ENCODE results near the gene SEC14L3.
"Not testable (repeated sequence)": the region's sequence is repeated elsewhere in the genome, so short reads cannot be mapped to it uniquely, and the experiment has no call there.

The SEC14L3 gene

GRCh38 chr22:30474121-30474520, 2.3 kb upstream of the SEC14L3 start:
- H3K27ac ChIP-seq: no peak overlapping the region
- DNase-seq (ENCODE audit: low spot score): no peak
- no peak overlapping the region for H3K4me3 ChIP-seq
- TF ChIP-seq CTCF (IDR thresholded peaks at IDR 0.05): no peak

- Histone ChIP-seq H3K27ac (no peak overlapping the region), H3K4me3 (no peak overlapping the region)
- TF ChIP-seq CTCF (IDR thresholded peaks at IDR 0.05): no peak
- no peak for DNase-seq (ENCODE audit: low spot score)
Observed at GRCh38 chr22:30472994-30473720, 1.3 kb upstream of the SEC14L3 start.

- Histone ChIP-seq H3K27ac (no peak overlapping the region), H3K4me3 (no peak overlapping the region)
- TF ChIP-seq CTCF (IDR thresholded peaks at IDR 0.05): no peak
- DNase-seq (ENCODE audit: low spot score): no peak
Observed at GRCh38 chr22:30470655-30471054, 1.2 kb downstream of the SEC14L3 start.

- no peak overlapping the region for H3K4me3 ChIP-seq
- DNase-seq (ENCODE audit: low spot score): no peak
- no peak overlapping the region for H3K27ac ChIP-seq
- TF ChIP-seq CTCF (IDR thresholded peaks at IDR 0.05): no peak
Observed at GRCh38 chr22:30469165-30469564, 2.7 kb downstream of the SEC14L3 start.

- H3K4me3 ChIP-seq; DNase-seq (ENCODE audit: low spot score); H3K27ac ChIP-seq: not testable (repeated sequence)
Observed at GRCh38 chr22:30460555-30460954, 11.3 kb downstream of the SEC14L3 start.

GRCh38 chr22:30460147-30460546, 11.7 kb downstream of the SEC14L3 start:
- DNase-seq (ENCODE audit: low spot score): no peak
- Histone ChIP-seq H3K27ac (no peak overlapping the region), H3K4me3 (no peak overlapping the region)
- TF ChIP-seq CTCF (IDR thresholded peaks at IDR 0.05): no peak

- no peak for DNase-seq (ENCODE audit: low spot score)
- Histone ChIP-seq H3K4me3 (no peak overlapping the region), H3K27ac (no peak overlapping the region)
- TF ChIP-seq CTCF (IDR thresholded peaks at IDR 0.05): no peak
Observed at GRCh38 chr22:30459181-30460052, 12.4 kb downstream of the SEC14L3 start.

Measured in coronary artery (tissue), 2 donors.